Karpas-422 (cell line): ENCODE data around the gene JHY. TPM values are rescaled to one million over a fixed set of nuclear protein-coding genes. Genes with fewer than 3 reads are reported as not detected.

ENCODE experiments used
- DNase-seq: peaks from one replicate; pipeline ENCODE4 v3.0.0-alpha.2; 2015
- H2AFZ ChIP-seq: fragments of 200-600 bp; sonication (generic); 2 replicates; pipeline ENCODE4 v1.6.1; 2014; ENCODE audit warnings: antibody characterized with exemption, low read length, mixed read lengths
- H3K27ac ChIP-seq: fragments of 200-600 bp; sonication (generic); 2 replicates; pipeline ENCODE4 v1.5.1; 2014; ENCODE audit warnings: mild to moderate bottlenecking, low read length, moderate library complexity
- H3K27me3 ChIP-seq: fragments of 200-600 bp; sonication (generic); 2 replicates; pipeline ENCODE4 v1.6.1; 2014; ENCODE audit warnings: low read length, mixed read lengths
- H3K36me3 ChIP-seq: fragments of 200-600 bp; sonication (generic); 2 replicates; pipeline ENCODE4 v1.6.1; 2014; ENCODE audit warnings: low read length, mixed read lengths; ENCODE audit not compliant: insufficient read depth
- H3K4me1 ChIP-seq: fragments of 200-600 bp; sonication (generic); 2 replicates; pipeline ENCODE4 v1.6.1; 2014; ENCODE audit warnings: mild to moderate bottlenecking, low read length, mixed read lengths
- H3K4me2 ChIP-seq: fragments of 200-600 bp; sonication (generic); 2 replicates; pipeline ENCODE4 v1.6.1; 2014; ENCODE audit warnings: low read length, low read depth, mild to moderate bottlenecking; ENCODE audit not compliant: poor library complexity, severe bottlenecking
- H3K4me3 ChIP-seq: fragments of 200-600 bp; sonication (generic); 2 replicates; pipeline ENCODE4 v1.5.1; 2014; ENCODE audit warnings: mild to moderate bottlenecking, antibody characterized with exemption, low read length, mixed read lengths
- H3K79me2 ChIP-seq: fragments of 200-600 bp; sonication (generic); 2 replicates; pipeline ENCODE4 v1.6.1; 2014; ENCODE audit warnings: mild to moderate bottlenecking, low read length, mixed read lengths
- H3K9ac ChIP-seq: fragments of 200-600 bp; sonication (generic); 2 replicates; pipeline ENCODE4 v1.6.0; 2014; ENCODE audit warnings: low read length
- H3K9me2 ChIP-seq: fragments of 200-600 bp; sonication (generic), shearing (Covaris generic); replicated peaks from 2 replicates; pipeline ENCODE4 v1.6.0; 2014; ENCODE audit warnings: mild to moderate bottlenecking, low read length, moderate library complexity; ENCODE audit not compliant: insufficient read depth
- H3K9me3 ChIP-seq: fragments of 300-700, 200-600 bp; sonication (generic); 2 replicates; pipeline ENCODE4 v1.6.1; 2014; ENCODE audit warnings: low read length, mixed read lengths
- H4K20me1 ChIP-seq: fragments of 200-600 bp; sonication (generic); 2 replicates; pipeline ENCODE4 v1.6.1; 2014; ENCODE audit warnings: mild to moderate bottlenecking, antibody characterized with exemption, low read length, low read depth; ENCODE audit not compliant: insufficient read depth
- total RNA-seq: library from RNA; depleted of rRNA; stranded (reverse); fragments of >200 nt; shearing (Covaris generic); gene quantifications from 2 replicates; pipeline ENCODE4 v1.2.3, GENCODE V29; 2014; ENCODE audit warnings: low replicate concordance

The JHY gene
- total RNA-seq, 1 experiment from 2014 or later = not detected

DNA sequence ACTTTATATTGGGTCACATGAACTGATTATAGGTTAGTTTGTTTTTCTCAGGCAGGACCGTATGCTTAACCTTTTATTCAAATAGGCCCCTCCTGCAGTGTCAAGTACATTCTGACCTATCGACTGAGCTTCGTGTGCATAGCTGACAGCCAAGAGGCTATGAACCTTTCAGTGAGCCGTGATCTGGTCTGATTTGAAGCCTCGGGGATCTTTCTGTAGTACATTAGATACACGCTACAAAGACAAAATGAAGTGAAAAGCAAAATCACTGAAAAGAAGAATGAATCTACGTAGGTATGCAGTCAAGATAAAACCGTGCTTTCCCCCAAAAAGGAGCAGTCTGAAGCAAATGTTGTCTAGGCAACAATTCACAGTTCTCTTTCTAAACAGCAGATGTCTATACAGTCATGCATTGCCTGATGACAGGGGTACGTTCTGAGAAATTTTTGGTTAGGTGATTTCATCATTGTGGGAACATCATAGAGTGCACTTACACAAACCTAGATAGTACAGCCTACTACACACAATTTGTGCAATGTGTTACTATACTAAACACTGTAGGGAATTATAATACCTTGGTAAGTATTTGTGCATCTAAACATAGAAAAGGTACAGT lies 18.1 kb downstream of the JHY start:
- Histone ChIP-seq H3K4me1 (no peaks in the 10 kb centered on the region), H3K9me3 (no peaks in the 10 kb centered on the region), H3K9ac (no peak overlapping the region), H3K27ac (no peak overlapping the region), H3K9me2 (no peaks in the 10 kb centered on the region), H3K4me3 (no peak overlapping the region), H2AFZ (no peak overlapping the region), H3K27me3 (no peaks in the 10 kb centered on the region), H3K36me3 (no peaks in the 10 kb centered on the region), H3K79me2 (no peaks in the 10 kb centered on the region), H4K20me1 (no peaks in the 10 kb centered on the region), H3K4me2 (no peak overlapping the region)
- no peak for DNase-seq

GRCh38 chr11:122902951-122903350 lies 20.4 kb downstream of the JHY start:
- Histone ChIP-seq H3K27me3 (no peaks in the 10 kb centered on the region), H3K36me3 (no peaks in the 10 kb centered on the region), H2AFZ (no peak overlapping the region), H3K4me3 (no peak overlapping the region), H3K79me2 (no peaks in the 10 kb centered on the region), H3K4me1 (no peaks in the 10 kb centered on the region), H4K20me1 (no peaks in the 10 kb centered on the region), H3K27ac (no peak overlapping the region), H3K4me2 (no peak overlapping the region), H3K9me3 (no peaks in the 10 kb centered on the region), H3K9ac (no peak overlapping the region), H3K9me2 (no peaks in the 10 kb centered on the region)
- DNase-seq = no peak

DNA sequence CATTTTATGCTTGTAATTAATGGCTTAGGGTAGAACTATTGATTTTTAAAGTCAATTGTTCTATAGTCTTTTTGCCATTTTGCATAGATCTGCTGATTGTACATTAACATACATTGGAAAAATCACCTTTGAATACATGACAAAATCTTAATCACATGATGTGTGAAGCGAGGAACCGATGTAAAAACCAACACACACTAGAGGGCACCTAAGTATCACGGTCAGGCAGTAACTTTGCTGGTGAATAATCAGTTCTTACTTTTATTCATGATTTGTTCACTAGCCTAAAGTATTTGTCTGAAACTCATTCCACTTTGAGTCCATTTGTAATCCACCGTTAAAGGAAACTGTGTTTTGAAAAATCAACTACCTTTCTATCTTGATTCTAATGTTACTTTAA lies 28.2 kb downstream of the JHY start:
- H3K4me2 ChIP-seq = no peak overlapping the region
- H3K27ac ChIP-seq = no peak overlapping the region
- no peak overlapping the region for H3K4me3 ChIP-seq
- H4K20me1 ChIP-seq = no peaks in the 10 kb centered on the region
- no peaks in the 10 kb centered on the region for H3K27me3 ChIP-seq
- peak; percentile 47 for DNase-seq
- H3K9me2 ChIP-seq = no peaks in the 10 kb centered on the region
- no peaks in the 10 kb centered on the region for H3K4me1 ChIP-seq
- H3K9ac ChIP-seq = no peak overlapping the region
- no peak overlapping the region for H2AFZ ChIP-seq
- no peaks in the 10 kb centered on the region for H3K79me2 ChIP-seq
- no peaks in the 10 kb centered on the region for H3K36me3 ChIP-seq
- H3K9me3 ChIP-seq = no peaks in the 10 kb centered on the region

DNA sequence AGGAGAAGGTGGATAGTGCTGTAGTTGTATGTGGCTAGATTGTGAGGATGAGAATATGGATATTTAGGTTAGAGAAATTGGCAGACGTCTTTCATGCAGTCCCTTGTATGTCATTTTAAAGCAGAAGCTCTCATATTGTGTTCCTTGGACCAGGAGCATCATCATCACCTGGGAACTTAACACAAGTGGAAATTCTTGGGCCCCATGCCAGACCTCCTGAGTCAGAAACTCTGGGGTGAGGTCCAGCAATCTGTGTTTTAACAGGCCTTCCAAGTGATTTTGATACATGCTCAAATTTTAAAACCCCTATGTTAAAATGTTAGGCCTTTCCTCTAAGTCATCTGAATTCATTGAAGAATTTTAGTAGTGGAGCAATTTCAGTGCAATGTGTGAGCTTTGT lies 34.8 kb downstream of the JHY start:
- H3K4me2 ChIP-seq = no peak overlapping the region
- no peaks in the 10 kb centered on the region for H3K27me3 ChIP-seq
- H3K4me3 ChIP-seq = no peak overlapping the region
- H3K9ac ChIP-seq = no peak overlapping the region
- H3K4me1 ChIP-seq = no peaks in the 10 kb centered on the region
- DNase-seq = no peak
- no peaks in the 10 kb centered on the region for H3K36me3 ChIP-seq
- H4K20me1 ChIP-seq = no peaks in the 10 kb centered on the region
- H3K79me2 ChIP-seq = no peaks in the 10 kb centered on the region
- no peaks in the 10 kb centered on the region for H3K9me3 ChIP-seq
- no peak overlapping the region for H3K27ac ChIP-seq
- H3K9me2 ChIP-seq = no peaks in the 10 kb centered on the region
- H2AFZ ChIP-seq = no peak overlapping the region

DNA sequence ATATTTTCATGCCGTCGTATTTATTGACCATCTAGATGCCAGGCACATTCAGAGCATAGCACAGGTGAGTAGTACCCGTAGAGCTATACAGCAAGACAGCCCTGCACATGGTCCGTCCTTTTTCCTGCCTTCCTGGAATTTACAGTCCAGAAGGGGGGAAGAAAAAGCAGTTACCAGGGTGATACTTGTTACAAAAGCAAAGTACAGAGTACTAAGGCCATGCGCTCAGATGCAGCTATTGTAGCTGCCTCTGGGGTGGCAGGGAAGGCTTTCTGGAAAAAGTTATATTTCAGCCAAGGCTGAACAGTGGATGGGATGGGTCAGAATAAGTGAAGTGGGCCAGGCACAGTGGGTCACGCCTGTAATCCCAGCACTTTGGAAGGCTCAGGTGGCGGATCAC lies 36.2 kb downstream of the JHY start:
- Histone ChIP-seq H3K36me3 (no peaks in the 10 kb centered on the region), H2AFZ (no peak overlapping the region), H4K20me1 (no peaks in the 10 kb centered on the region), H3K27ac (no peak overlapping the region), H3K9me2 (no peaks in the 10 kb centered on the region), H3K4me2 (no peak overlapping the region), H3K4me1 (no peaks in the 10 kb centered on the region), H3K79me2 (no peaks in the 10 kb centered on the region), H3K9me3 (no peaks in the 10 kb centered on the region), H3K4me3 (no peak overlapping the region), H3K27me3 (no peaks in the 10 kb centered on the region), H3K9ac (no peak overlapping the region)
- DNase-seq = no peak

DNA sequence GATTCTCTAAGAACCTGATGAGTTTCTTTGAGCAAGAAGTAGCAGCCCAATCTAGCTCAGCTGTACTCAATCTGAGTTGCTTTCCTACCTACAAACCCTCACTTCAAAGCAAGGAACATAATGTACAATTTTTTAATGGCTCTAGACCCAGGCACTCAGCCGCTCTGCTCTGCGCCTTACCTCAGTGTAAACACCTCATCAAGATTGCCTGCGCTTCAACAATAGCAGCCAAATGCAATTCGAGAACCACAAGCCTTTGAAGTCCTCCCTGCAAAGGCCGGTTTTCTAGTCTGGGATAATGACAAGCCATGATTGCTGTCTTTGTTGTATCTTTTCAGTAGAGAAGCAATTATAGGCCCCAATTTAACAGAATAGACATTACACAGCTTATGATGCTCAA lies 38.0 kb downstream of the JHY start:
- Histone ChIP-seq H3K27ac (no peak overlapping the region), H3K4me3 (no peak overlapping the region), H3K36me3 (no peaks in the 10 kb centered on the region), H3K27me3 (no peaks in the 10 kb centered on the region), H3K9me2 (no peaks in the 10 kb centered on the region), H2AFZ (no peak overlapping the region), H3K4me1 (no peaks in the 10 kb centered on the region), H3K9ac (no peak overlapping the region), H3K4me2 (no peak overlapping the region), H3K9me3 (no peaks in the 10 kb centered on the region), H3K79me2 (no peaks in the 10 kb centered on the region), H4K20me1 (no peaks in the 10 kb centered on the region)
- DNase-seq = no peak

DNA sequence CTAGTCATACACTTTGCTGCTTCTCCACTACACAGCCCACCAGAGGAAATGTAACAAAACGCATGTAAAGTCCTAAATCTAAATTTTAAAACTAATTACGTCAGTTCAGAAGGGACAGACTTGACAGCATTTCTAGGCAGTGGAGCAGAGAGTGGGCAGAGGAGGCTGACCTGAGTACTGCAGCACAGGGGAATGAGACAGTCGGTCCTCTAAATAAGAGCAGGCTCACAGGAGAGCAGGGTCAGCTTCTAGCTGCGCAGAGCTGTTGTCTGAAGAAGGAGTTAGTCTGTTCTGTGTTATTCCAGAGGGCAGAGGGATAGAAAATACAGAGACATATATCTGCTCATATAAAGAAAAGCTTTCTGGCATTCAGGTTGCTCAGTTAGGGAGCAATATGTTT lies 40.3 kb downstream of the JHY start:
- Histone ChIP-seq H3K4me3 (no peak overlapping the region), H2AFZ (no peak overlapping the region), H3K79me2 (no peaks in the 10 kb centered on the region), H3K9me3 (no peaks in the 10 kb centered on the region), H3K27me3 (no peaks in the 10 kb centered on the region), H3K4me1 (no peaks in the 10 kb centered on the region), H3K27ac (no peak overlapping the region), H3K9ac (no peak overlapping the region), H3K9me2 (no peaks in the 10 kb centered on the region), H3K36me3 (no peaks in the 10 kb centered on the region), H3K4me2 (no peak overlapping the region), H4K20me1 (no peaks in the 10 kb centered on the region)
- no peak for DNase-seq

DNA sequence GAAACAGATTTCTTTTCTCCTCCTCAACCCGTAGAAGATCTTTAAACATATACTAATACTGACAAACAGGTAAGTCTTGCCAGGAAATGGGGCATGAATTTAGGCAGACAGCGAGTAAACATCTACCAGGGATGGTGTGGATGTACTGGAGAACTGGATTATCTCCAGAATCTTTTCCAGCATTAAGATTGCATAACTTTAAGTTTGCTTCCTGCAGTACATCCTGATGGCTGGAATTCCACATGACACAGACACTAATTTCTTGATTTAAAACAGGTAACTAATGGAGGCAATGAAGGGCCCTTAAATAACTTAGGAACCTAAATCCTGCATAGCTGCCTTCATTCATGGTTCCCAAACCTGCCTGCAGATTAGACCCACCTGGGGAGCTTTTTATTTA lies 40.7 kb downstream of the JHY start:
- H3K9me3 ChIP-seq = no peaks in the 10 kb centered on the region
- H3K4me2 ChIP-seq = no peak overlapping the region
- no peak for DNase-seq
- no peaks in the 10 kb centered on the region for H4K20me1 ChIP-seq
- no peak overlapping the region for H2AFZ ChIP-seq
- H3K9ac ChIP-seq = no peak overlapping the region
- H3K9me2 ChIP-seq = no peaks in the 10 kb centered on the region
- no peaks in the 10 kb centered on the region for H3K4me1 ChIP-seq
- H3K27me3 ChIP-seq = no peaks in the 10 kb centered on the region
- no peaks in the 10 kb centered on the region for H3K36me3 ChIP-seq
- H3K79me2 ChIP-seq = no peaks in the 10 kb centered on the region
- no peak overlapping the region for H3K4me3 ChIP-seq
- no peak overlapping the region for H3K27ac ChIP-seq

GRCh38 chr11:122931510-122931909 lies 49.0 kb downstream of the JHY start:
- Histone ChIP-seq H3K4me3 (no peak overlapping the region), H3K9ac (no peak overlapping the region), H4K20me1 (no peaks in the 10 kb centered on the region), H3K4me1 (no peaks in the 10 kb centered on the region), H2AFZ (no peak overlapping the region), H3K27me3 (no peaks in the 10 kb centered on the region), H3K79me2 (no peaks in the 10 kb centered on the region), H3K27ac (no peak overlapping the region), H3K4me2 (no peak overlapping the region), H3K36me3 (no peaks in the 10 kb centered on the region), H3K9me2 (no peaks in the 10 kb centered on the region), H3K9me3 (no peaks in the 10 kb centered on the region)
- no peak for DNase-seq
